Fibroblast of skin of abdomen (primary cell): Measurements from ENCODE around the gene MYD88.
A peak's percentile ranks its signal among the peaks of the same experiment; 100 is the strongest.

ENCODE experiments used
- DNase-seq: peaks from one replicate; pipeline ENCODE4 v3.0.0-alpha.2; 2013

MYD88 gene

DNA sequence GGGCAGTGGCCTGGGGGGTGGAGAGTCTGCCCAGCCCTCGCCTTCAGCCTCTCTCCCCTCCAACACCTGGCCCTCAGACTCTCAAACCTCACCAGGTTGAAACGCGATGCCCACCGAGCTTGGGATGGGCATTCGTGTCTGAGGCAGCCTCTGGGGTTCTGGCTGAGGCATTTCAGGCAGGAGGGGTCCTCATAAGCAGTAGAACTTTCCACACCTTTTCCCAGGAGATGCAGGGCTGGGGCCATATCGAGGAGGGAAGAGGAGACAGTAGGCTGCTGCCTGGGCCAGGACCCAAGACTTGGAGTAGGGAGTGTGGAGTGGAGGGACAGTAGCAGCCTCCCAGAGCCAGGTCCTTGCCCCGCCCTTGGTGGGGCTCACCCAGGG lies 26.1 kb upstream of the MYD88 start:
- DNase-seq: no peak

DNA sequence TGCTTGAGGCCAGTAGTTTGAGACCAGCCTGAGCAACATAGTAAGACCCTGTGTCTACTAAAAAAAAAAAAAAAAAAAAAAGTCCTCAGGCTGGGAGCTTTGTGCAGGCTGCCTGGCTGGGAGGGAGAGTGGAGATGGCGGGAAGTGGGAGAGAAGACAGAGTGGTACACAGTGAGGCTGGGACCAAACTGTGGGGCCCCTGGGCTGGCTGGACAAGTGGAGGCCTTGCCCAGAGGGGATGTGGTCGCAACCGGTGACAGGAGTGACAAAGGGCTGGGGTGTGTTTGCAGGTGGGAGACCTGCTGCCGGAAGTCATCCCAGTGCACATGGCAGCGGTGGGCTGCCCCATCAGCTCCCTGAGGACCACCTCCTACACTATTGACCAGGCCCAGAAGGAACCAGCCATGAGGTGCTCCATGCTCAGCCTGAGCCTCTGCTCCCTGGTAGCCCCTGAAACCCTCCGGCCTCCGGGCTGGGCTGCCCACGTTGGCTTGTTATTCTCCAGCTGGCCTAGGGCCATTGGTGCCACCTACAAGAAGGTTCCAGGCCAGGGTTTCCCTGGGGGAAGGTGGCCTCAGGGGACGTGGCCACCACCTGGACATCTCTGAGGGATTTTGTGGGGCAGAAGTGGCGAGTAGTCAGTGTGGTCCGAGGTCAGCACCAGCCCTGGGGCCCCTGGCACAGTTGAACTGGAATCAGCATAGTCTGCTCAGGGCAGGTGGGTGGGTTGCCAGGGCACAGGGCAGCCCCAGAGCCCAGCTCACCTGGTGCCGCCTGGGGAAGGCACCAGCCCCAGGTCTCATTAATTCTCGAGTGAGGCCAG lies 24.2 kb upstream of the MYD88 start:
- no peak for DNase-seq

DNA sequence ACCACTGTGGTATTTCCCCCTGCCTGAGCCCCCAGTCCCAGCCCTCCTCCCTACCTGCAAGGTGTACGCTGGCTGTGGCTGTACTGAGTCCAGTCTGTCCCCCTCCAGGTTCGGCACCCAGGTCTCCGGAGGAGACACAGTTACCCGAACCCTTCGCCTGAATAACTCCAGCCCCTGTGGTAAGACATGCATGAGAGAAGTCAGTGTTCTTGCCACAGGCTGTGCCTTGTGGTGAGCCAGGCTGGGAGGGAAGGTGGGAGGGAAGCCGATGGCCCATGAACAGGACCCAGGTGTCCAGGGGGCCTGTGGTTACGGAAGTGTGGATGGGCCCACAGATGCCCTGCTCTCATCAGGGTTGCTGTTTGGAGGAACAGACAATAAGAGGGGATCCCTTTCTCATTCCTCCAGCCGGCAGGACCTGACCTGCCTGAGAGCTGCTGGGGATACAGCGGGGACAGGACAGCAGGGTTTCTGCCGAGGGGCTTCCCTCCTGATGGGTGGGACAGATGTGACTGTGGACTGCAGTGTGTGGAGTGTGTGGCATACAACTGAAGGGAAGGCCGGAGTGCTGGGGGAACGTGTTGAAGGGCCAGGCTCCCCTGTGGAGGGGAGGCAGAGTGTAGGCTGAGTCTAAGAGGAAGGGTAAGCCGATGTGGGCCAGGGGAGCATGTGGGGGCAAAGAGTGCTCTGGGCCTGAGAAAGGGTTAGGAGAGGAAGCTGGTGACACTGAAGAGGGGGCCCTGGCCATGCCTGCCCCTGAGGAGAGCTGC lies 23.4 kb upstream of the MYD88 start:
- no peak for DNase-seq

DNA sequence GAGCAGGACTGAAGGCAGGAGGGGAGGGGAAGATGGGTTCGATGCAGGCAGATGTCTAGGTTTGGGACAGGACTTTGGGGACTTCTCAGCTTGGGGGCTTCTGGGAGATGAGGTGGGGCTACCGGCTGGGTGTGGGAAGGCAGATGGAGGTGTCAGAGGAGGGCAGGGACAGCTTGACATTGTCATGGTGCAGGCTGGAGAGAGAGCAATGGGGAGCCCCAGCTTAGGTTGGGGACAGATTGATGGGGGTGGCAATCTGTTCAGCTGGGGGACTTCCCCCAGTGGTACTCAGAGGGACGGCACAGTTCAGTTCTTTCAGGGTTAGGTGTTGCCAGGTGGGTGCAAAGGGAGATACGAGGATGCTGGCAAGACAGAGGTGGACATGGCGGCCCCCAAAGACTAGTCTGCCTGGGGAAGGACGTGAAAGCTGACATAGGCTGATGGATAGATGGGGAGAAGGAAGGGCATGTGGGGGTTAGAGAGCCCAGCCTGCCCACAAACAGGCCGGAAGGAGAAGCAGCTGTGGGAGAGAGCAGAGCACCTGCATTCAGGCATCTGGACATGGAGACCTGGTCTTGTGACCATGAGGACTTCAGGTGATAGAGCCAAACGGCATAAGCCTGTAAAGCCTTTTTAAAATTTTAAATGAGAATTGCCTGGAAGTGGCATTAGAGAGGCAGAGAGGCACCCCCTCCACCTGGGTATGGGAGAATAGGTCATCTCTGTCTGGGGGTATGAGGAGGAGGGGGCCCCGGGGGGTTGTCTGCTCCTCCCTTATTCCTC lies 22.6 kb upstream of the MYD88 start:
- DNase-seq: no peak

DNA sequence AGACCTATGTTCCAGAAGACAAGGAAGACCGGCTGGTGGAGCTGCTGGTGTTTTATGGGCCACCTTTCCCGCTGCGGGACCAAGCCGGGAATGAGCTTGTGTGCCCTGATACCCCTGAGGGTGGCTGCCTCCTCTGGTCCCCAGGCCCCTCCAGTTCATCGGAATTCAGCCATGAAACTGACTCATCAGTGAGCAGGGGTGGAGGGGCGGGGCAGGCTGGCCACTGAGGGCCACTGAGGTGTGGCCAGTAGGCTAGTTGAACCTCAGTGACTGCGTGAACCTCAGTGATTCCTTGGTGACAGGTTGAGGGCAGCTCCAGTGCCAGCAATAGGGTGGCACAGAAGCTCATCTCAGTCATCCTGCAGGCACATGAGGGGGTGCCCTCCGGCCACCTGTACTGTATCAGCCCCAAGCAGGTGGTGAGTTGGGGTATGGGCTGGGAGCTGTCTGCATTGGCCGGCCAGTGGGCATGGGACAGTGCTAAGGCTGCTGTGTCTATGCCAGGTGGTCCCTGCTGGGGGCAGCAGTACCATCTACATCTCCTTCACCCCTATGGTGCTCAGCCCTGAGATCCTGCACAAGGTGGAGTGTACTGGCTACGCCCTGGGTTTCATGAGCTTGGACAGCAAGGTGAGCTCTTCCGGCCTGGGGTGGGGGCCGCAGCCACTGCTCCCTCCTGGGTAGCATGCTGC lies 21.8 kb upstream of the MYD88 start:
- DNase-seq: no peak

DNA sequence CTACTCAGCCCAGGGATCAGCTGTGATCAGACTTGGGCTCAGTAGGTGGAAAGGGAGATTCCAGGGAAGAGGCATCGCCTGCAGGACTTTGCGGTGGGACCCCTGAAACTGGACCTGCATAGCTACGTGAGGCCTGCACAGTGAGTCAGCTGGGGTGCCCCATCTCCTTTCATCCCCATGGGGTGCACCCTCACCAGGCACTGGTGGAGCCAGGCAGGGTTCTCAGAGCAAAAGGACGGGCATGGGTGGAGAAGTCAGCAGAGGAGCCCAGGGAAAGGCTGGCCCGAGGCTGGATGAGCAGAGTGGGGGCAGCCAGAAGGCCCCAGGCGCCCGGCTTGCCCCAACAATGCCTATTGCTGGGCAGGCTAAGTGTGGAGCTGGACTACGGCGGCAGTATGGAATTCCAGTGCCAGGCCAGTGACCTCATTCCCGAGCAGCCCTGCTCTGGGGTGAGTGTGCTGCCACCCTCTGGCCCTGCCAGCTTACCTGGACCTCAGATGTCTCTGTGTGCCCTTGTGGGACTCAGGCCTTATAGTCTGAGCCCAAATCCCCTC lies 21.2 kb upstream of the MYD88 start:
- DNase-seq: no peak

GRCh38 chr3:38117748-38118420 lies 20.6 kb upstream of the MYD88 start:
- peak; percentile 48 for DNase-seq

- no peak for DNase-seq
Observed at GRCh38 chr3:38118421-38119247, 19.8 kb upstream of the MYD88 start.

GRCh38 chr3:38119248-38119544 lies 19.3 kb upstream of the MYD88 start:
- DNase-seq: no peak

GRCh38 chr3:38119821-38120692 lies 18.4 kb upstream of the MYD88 start:
- no peak for DNase-seq

GRCh38 chr3:38120693-38121450 lies 17.6 kb upstream of the MYD88 start:
- DNase-seq: no peak

GRCh38 chr3:38121451-38121831 lies 17.0 kb upstream of the MYD88 start:
- DNase-seq: no peak

- no peak for DNase-seq
Observed at GRCh38 chr3:38121832-38122461, 16.5 kb upstream of the MYD88 start.

- DNase-seq: no peak
Observed at GRCh38 chr3:38122712-38123290, 15.7 kb upstream of the MYD88 start.

DNA sequence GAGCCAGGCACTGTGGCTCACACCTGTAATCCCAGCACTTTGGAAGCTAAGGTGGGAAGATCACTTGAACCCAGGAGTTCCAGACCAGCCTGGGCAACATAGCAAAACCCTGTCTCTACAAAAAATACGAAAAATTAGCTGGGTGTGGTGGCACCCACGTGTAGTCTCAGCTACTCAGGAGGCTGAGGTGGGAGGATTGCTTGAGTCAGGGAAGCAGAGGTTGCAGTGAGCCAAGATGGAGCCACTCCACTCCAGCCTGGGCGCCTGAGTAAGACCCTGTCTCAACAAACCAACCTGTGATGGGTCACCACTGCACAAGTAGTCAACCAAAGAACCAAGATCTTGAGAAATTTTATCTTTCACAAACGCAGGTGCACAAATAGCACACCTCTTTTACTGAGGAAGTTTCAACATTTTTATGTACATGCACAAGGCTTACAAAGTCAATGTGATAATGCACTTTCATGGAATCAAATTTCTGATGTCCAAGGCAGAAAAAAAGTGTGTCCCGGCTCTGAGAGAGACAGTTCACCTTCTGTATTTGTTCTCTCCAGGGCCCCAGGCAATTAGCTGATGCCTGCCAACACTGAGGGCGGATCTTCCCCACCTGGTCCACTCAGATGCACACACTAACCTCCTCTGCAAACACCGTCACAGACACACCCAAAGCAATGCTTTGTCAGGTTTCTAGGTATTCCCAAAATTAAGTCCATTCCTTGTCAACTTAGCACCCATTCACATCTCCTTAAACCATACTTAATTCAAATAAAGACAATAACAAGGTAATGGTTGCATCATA lies 13.9 kb upstream of the MYD88 start:
- DNase-seq: no peak

DNA sequence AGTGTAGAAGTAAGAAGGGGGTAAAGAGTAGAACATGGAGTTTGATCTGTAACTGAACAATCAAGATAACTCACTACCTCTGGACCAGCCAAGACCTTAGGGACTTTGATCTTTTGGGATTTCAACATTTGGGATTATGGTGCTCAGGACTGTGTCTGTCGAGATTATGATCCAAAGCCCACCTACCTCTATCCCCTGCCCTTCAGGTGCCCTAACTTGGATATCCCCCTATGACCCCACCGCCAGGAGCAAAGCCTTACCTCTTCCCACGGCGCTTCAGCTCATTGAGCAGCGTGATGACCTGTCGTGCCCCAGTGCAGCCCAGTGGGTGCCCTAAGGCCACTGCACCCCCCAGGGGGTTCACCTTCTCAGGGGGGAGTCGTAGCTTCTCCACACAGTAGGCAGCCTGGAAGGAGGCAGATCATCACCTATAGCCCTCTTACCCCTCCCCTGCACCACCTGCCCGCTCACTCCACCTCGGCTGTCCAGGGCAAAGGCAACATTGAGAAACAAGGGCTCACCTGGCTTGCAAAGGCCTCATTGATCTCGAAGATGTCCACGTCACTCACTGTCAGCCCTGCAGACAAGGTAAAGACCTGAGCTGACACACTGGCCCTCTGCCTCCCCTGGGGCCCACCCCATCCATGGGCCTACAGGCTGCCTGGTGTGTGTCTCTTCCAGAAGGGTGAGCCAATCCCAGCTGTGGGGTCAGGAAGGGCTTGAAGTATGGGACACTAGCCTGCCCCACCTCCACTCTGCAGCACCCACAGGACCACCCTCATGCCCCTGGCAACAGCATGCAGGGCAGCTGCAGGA lies 12.9 kb upstream of the MYD88 start:
- no peak for DNase-seq
